HPDE6-E6E7 (cell line): ENCODE results near the gene RCBTB1.
A peak's percentile ranks its signal among the peaks of the same experiment; 100 is the strongest.
"Not testable (repeated sequence)": the region's sequence is repeated elsewhere in the genome, so short reads cannot be mapped to it uniquely, and the experiment has no call there.

Source experiments
- DNase-seq: peaks from one replicate; pipeline ENCODE4 v3.0.0; 2011; ENCODE audit warnings: missing footprints; ENCODE audit errors: extremely low spot score

RCBTB1 gene

GRCh38 chr13:49585220-49586157 lies at the start of gene RCBTB1:
Gene RCBTB1, minus strand, starts transcription at chr13:49585558. Its CDS starts 18,279 bp downstream, at chr13:49567279.
- DNase-seq, result peak; percentile 38

- no peak for DNase-seq
Observed at GRCh38 chr13:49633710-49634109, 48.4 kb upstream of the RCBTB1 start.

GRCh38 chr13:49632156-49632555 lies 46.8 kb upstream of the RCBTB1 start:
- no peak for DNase-seq

- no peak for DNase-seq
Observed at GRCh38 chr13:49630580-49630979, 45.2 kb upstream of the RCBTB1 start.

GRCh38 chr13:49629947-49630346 lies 44.6 kb upstream of the RCBTB1 start:
- DNase-seq, result no peak

- no peak for DNase-seq
Observed at GRCh38 chr13:49629196-49629938, 44.0 kb upstream of the RCBTB1 start.

GRCh38 chr13:49627831-49628652 lies 42.7 kb upstream of the RCBTB1 start, which contains the start of gene ARL11:
Gene ARL11, plus strand, starts transcription at chr13:49628507. Its CDS starts 1,941 bp downstream, at chr13:49630448.
- no peak for DNase-seq

GRCh38 chr13:49625392-49626079 lies 40.2 kb upstream of the RCBTB1 start:
- DNase-seq, result no peak

- DNase-seq, result no peak
Observed at GRCh38 chr13:49624229-49624628, 38.9 kb upstream of the RCBTB1 start.

GRCh38 chr13:49622174-49622946 lies 37.0 kb upstream of the RCBTB1 start:
- DNase-seq, result no peak

GRCh38 chr13:49620170-49620621 lies 34.8 kb upstream of the RCBTB1 start:
- DNase-seq, result no peak

GRCh38 chr13:49616676-49617065 lies 31.3 kb upstream of the RCBTB1 start:
- DNase-seq, result no peak

GRCh38 chr13:49615836-49616675 lies 30.7 kb upstream of the RCBTB1 start:
- no peak for DNase-seq

- not testable (repeated sequence) for DNase-seq
Observed at GRCh38 chr13:49612042-49612441, 26.7 kb upstream of the RCBTB1 start.

GRCh38 chr13:49610176-49610575 lies 24.8 kb upstream of the RCBTB1 start:
- DNase-seq, result no peak

- DNase-seq, result no peak
Observed at GRCh38 chr13:49608651-49609331, 23.4 kb upstream of the RCBTB1 start.

- no peak for DNase-seq
Observed at GRCh38 chr13:49607761-49608160, 22.4 kb upstream of the RCBTB1 start.

GRCh38 chr13:49606747-49607648 lies 21.6 kb upstream of the RCBTB1 start:
- peak; percentile 43 for DNase-seq
